ENCODE data around the gene BCKDHB. TPM values are rescaled to one million over a fixed set of nuclear protein-coding genes. Genes with fewer than 3 reads are reported as not detected.
"Not testable (repeated sequence)": the region's sequence is repeated elsewhere in the genome, so short reads cannot be mapped to it uniquely, and the experiment has no call there.

BCKDHB gene
- total RNA-seq, 4 donors from 2014 or later: 7.8 to 17.1 (median 11.1) TPM

- intact Hi-C loops (cut with DNase I; ENCODE audit: low total_unique reads): no loop called here
- no peak for DNase-seq (ENCODE audit: low spot score in 2 of 2)
- 86 to 90% methylated on average over 2 of the region's 2 CpGs for WGBS, 2 donors
- TF ChIP-seq POLR2A (IDR thresholded peaks at IDR 0.05): no peak
- no peak for TF ChIP-seq CTCF (IDR thresholded peaks at IDR 0.05)
- H3K4me3 ChIP-seq (ENCODE audit: low read depth, poor library complexity, severe bottlenecking): no peak overlapping the region
Measured at GRCh38 chr6:80282913-80283554, 176.6 kb downstream of the BCKDHB start.

DNA sequence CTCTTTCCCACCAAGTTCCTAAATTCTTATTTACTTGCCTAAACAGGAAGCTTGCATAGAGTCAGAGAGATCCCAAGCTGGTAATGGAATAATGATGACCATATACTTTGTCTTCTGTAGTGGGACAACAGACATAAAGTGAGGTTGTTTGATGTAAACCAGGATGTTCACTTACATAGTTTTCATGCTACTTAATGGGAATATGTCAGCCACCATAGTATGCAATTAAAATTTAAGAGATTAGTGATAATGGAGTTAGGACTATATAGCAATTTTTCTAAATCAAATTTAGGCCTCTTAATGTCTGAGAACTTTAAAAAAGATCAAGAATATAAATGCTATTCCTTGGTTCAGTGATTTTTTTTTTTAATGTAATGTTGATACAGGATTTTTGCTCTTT lies 180.6 kb downstream of the BCKDHB start:
- no peak for DNase-seq (ENCODE audit: low spot score in 2 of 2)
- TF ChIP-seq CTCF (IDR thresholded peaks at IDR 0.05) (no peak), POLR2A (IDR thresholded peaks at IDR 0.05) (no peak)
- intact Hi-C loops (cut with DNase I; ENCODE audit: low total_unique reads): no loop called here
- H3K4me3 ChIP-seq (ENCODE audit: low read depth, poor library complexity, severe bottlenecking): no peak overlapping the region

DNA sequence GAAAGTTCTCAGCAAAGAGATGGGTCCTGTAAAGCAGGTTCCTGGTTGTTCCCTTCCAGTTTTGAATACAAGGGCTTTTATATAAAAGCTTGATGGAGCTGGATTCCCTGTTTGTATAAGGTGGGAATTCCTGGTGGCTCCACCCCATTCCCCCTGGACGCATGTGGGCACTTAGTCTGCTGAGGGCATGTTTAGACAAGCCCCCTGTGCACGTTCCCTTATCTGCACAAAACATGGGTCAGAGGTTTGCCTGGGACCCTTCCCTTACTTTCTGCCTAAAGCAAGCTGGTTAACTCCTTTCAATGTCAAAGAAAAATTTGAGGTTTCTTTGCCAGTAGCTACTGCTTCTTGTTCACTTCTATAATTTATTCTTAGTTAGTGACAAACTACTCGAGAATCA lies 181.1 kb downstream of the BCKDHB start:
- WGBS, 2 donors: 77 to 79% methylated on average over 3 of the region's 3 CpGs
- intact Hi-C loops (cut with DNase I; ENCODE audit: low total_unique reads): no loop called here
- TF ChIP-seq POLR2A (IDR thresholded peaks at IDR 0.05): no peak
- TF ChIP-seq CTCF (IDR thresholded peaks at IDR 0.05): no peak
- no peak for DNase-seq (ENCODE audit: low spot score in 2 of 2)
- no peak overlapping the region for H3K4me3 ChIP-seq (ENCODE audit: low read depth, poor library complexity, severe bottlenecking)

DNA sequence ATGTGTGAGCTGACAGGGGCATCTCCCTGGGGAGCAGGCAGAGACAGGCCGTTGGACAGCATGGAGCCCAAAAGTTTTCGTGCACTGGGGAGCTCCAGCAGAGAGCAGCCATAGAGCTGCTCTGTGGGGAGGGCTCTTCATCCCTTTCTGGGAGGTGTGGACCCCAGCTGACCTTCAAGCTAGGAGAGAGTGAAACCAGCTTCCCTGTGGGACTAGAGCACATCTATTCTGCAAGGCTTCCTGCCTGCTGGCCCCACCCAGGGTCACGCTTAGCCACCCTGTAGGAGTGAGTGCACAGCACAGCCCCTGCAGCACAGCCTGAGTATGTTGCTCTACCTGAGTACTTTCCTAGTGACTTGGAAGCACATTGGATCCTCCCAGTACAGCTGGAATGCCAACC lies 183.3 kb downstream of the BCKDHB start:
- TF ChIP-seq CTCF (IDR thresholded peaks at IDR 0.05) (no peak), POLR2A (IDR thresholded peaks at IDR 0.05) (no peak)
- DNase-seq (ENCODE audit: low spot score in 2 of 2): no peak
- intact Hi-C loops (cut with DNase I; ENCODE audit: low total_unique reads): no loop called here
- WGBS, 2 donors: 60 to 72% methylated on average over 3 of the region's 3 CpGs
- H3K4me3 ChIP-seq (ENCODE audit: low read depth, poor library complexity, severe bottlenecking): no peak overlapping the region

DNA sequence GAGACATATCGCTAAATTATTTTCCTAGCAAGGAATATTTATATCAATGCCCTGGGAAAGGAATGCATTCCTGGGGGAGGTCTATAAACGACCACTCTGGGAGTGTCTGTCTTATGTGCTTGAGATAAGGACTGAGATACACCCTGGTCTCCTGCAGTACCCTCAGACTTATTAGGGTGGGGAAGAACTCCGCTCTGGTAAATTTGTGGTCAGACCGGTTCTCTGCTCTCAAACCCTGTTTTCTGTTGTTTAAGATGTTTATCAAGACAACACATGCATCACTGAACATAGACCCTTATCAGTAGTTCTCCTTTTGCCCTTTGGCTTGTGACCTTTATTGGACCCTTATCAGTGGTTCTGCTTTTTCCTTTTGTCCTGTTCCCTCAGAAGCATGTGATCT lies 188.1 kb downstream of the BCKDHB start:
- H3K4me3 ChIP-seq (ENCODE audit: low read depth, poor library complexity, severe bottlenecking); DNase-seq (ENCODE audit: low spot score in 2 of 2); intact Hi-C loops (cut with DNase I; ENCODE audit: low total_unique reads): not testable (repeated sequence)
- 92 to 93% methylated on average over 4 of the region's 4 CpGs for WGBS, 2 donors

- no peak for TF ChIP-seq CTCF (IDR thresholded peaks at IDR 0.05)
- TF ChIP-seq POLR2A (IDR thresholded peaks at IDR 0.05): no peak
- DNase-seq (ENCODE audit: low spot score in 2 of 2): no peak
- no peak overlapping the region for H3K4me3 ChIP-seq (ENCODE audit: low read depth, poor library complexity, severe bottlenecking)
- intact Hi-C loops (cut with DNase I; ENCODE audit: low total_unique reads): no loop called here
Measured at GRCh38 chr6:80302716-80303115, 196.2 kb downstream of the BCKDHB start.

All from lower leg skin (tissue), 4 donors.